ENCODE results near the gene TCAIM. TPM values are rescaled to one million over a fixed set of nuclear protein-coding genes. Genes with fewer than 3 reads are reported as not detected.
A peak's percentile ranks its signal among the peaks of the same experiment; 100 is the strongest.

The TCAIM gene
- total RNA-seq: 10 to 100 TPM; 15.6 to 25.0 (median 22.6) TPM

- Histone ChIP-seq H3K9me3 (no peaks in the 10 kb centered on the region), H3K36me3 (no peaks in the 10 kb centered on the region), H3K4me1 (peaks cover 0 to 40% (median 4%) of the 10 kb centered on the region in 3 donors), H3K27me3 (peaks cover 0 to 9% (median 0%) of the 10 kb centered on the region in 4 donors), H3K4me3 (peak within 1 kb of the TSS; percentile 57 to 91 (median 72)), H3K27ac (peak within 1 kb of the TSS; percentile 93 to 99 (median 98))
- TF ChIP-seq CTCF (IDR thresholded peaks at IDR 0.05): no peak
- TF ChIP-seq POLR2A (IDR thresholded peaks at IDR 0.05): peak in 3 of 4 donors; percentile 73 to 86 (median 84)
- WGBS, 2 donors: 0 to 1% methylated on average over 20 of the region's 77 CpGs
- intact Hi-C loops (cut with DNase I): loop anchor here (10.0 kb wide), 1 partner anchor 147 kb away; no protein-coding TSS in a partner anchor
- DNase-seq: peak; percentile 82
Measured at GRCh38 chr3:44338010-44338827, at the start of gene TCAIM. Gene TCAIM (plus strand): TSS chr3:44338766. CDS start chr3:44354783, 16,017 bp downstream.

- Histone ChIP-seq H3K4me3 (no peak overlapping the region), H3K9me3 (no peaks in the 10 kb centered on the region), H3K27me3 (no peaks in the 10 kb centered on the region), H3K36me3 (no peaks in the 10 kb centered on the region), H3K4me1 (no peaks in the 10 kb centered on the region), H3K27ac (no peak overlapping the region)
- no peak for DNase-seq
- intact Hi-C loops (cut with DNase I): no loop called here
- no peak for TF ChIP-seq CTCF (IDR thresholded peaks at IDR 0.05)
- no peak for TF ChIP-seq POLR2A (IDR thresholded peaks at IDR 0.05)
- WGBS, 2 donors: 33 to 34% methylated on average over 3 of the region's 3 CpGs
Measured at GRCh38 chr3:44289882-44290462, 48.6 kb upstream of the TCAIM start.

GRCh38 chr3:44292276-44292675, 46.3 kb upstream of the TCAIM start:
- Histone ChIP-seq H3K4me1 (no peaks in the 10 kb centered on the region), H3K27me3 (peaks cover 0 to 8% (median 0%) of the 10 kb centered on the region in 4 donors), H3K4me3 (no peak overlapping the region), H3K9me3 (no peaks in the 10 kb centered on the region), H3K36me3 (no peaks in the 10 kb centered on the region), H3K27ac (no peak overlapping the region)
- 84 to 88% methylated on average over 2 of the region's 2 CpGs for WGBS, 2 donors
- intact Hi-C loops (cut with DNase I): no loop called here
- TF ChIP-seq POLR2A (IDR thresholded peaks at IDR 0.05): no peak
- TF ChIP-seq CTCF (IDR thresholded peaks at IDR 0.05): no peak
- DNase-seq: no peak

- Histone ChIP-seq H3K36me3 (no peaks in the 10 kb centered on the region), H3K9me3 (no peaks in the 10 kb centered on the region), H3K4me1 (no peaks in the 10 kb centered on the region), H3K27ac (no peak overlapping the region), H3K27me3 (peaks cover 0 to 8% (median 0%) of the 10 kb centered on the region in 4 donors), H3K4me3 (no peak overlapping the region)
- WGBS, 2 donors: 93 to 100% methylated on average over 1 of the region's 1 CpG
- DNase-seq: no peak
- no peak for TF ChIP-seq POLR2A (IDR thresholded peaks at IDR 0.05)
- no peak for TF ChIP-seq CTCF (IDR thresholded peaks at IDR 0.05)
- intact Hi-C loops (cut with DNase I): no loop called here
Measured at GRCh38 chr3:44292947-44293346, 45.6 kb upstream of the TCAIM start.

GRCh38 chr3:44297255-44297654, 41.3 kb upstream of the TCAIM start:
- no peak overlapping the region for H3K4me3 ChIP-seq
- H3K36me3 ChIP-seq: no peaks in the 10 kb centered on the region
- intact Hi-C loops (cut with DNase I): no loop called here
- no peak for TF ChIP-seq CTCF (IDR thresholded peaks at IDR 0.05)
- TF ChIP-seq POLR2A (IDR thresholded peaks at IDR 0.05): no peak
- DNase-seq: no peak
- no peaks in the 10 kb centered on the region for H3K4me1 ChIP-seq
- no peak overlapping the region for H3K27ac ChIP-seq
- no peaks in the 10 kb centered on the region for H3K9me3 ChIP-seq
- H3K27me3 ChIP-seq: peaks cover 0 to 8% (median 0%) of the 10 kb centered on the region in 4 donors
